ENCODE results near the gene CHRNA4.

CHRNA4 gene

GRCh38 chr20:63406617-63407245, 45.6 kb upstream of the CHRNA4 start:
- TF ChIP-seq CTCF (IDR thresholded peaks at IDR 0.05; ENCODE audit: insufficient read depth, low read length, poor library complexity, severe bottlenecking), result no peak
- no peaks in the 10 kb centered on the region for H3K27me3 ChIP-seq (replicated peaks; ENCODE audit: control insufficient read depth, insufficient read depth, low read length)
- no peak overlapping the region for H3K4me3 ChIP-seq (replicated peaks; ENCODE audit: low read depth, low read length)
- no peak for DNase-seq (ENCODE audit: extremely low read depth, insufficient read length)
- no peaks in the 10 kb centered on the region for H3K36me3 ChIP-seq (ENCODE audit: control insufficient read depth, insufficient read depth, low read length)

- Histone ChIP-seq H3K36me3 (ENCODE audit: control insufficient read depth, insufficient read depth, low read length) (no peaks in the 10 kb centered on the region), H3K27me3 (replicated peaks; ENCODE audit: control insufficient read depth, insufficient read depth, low read length) (no peaks in the 10 kb centered on the region), H3K4me3 (replicated peaks; ENCODE audit: low read depth, low read length) (no peak overlapping the region)
- TF ChIP-seq CTCF (IDR thresholded peaks at IDR 0.05; ENCODE audit: insufficient read depth, low read length, poor library complexity, severe bottlenecking), result no peak
- no peak for DNase-seq (ENCODE audit: extremely low read depth, insufficient read length)
Observed at GRCh38 chr20:63406011-63406410, 44.9 kb upstream of the CHRNA4 start.

GRCh38 chr20:63405102-63405730, 44.1 kb upstream of the CHRNA4 start:
- Histone ChIP-seq H3K36me3 (ENCODE audit: control insufficient read depth, insufficient read depth, low read length) (no peaks in the 10 kb centered on the region), H3K4me3 (replicated peaks; ENCODE audit: low read depth, low read length) (no peak overlapping the region), H3K27me3 (replicated peaks; ENCODE audit: control insufficient read depth, insufficient read depth, low read length) (no peaks in the 10 kb centered on the region)
- DNase-seq (ENCODE audit: extremely low read depth, insufficient read length), result no peak
- no peak for TF ChIP-seq CTCF (IDR thresholded peaks at IDR 0.05; ENCODE audit: insufficient read depth, low read length, poor library complexity, severe bottlenecking)

GRCh38 chr20:63404129-63405085, 43.3 kb upstream of the CHRNA4 start:
- no peaks in the 10 kb centered on the region for H3K27me3 ChIP-seq (replicated peaks; ENCODE audit: control insufficient read depth, insufficient read depth, low read length)
- TF ChIP-seq CTCF (IDR thresholded peaks at IDR 0.05; ENCODE audit: insufficient read depth, low read length, poor library complexity, severe bottlenecking), result no peak
- no peaks in the 10 kb centered on the region for H3K36me3 ChIP-seq (ENCODE audit: control insufficient read depth, insufficient read depth, low read length)
- no peak overlapping the region for H3K4me3 ChIP-seq (replicated peaks; ENCODE audit: low read depth, low read length)
- DNase-seq (ENCODE audit: extremely low read depth, insufficient read length), result no peak

GRCh38 chr20:63403403-63404105, 42.4 kb upstream of the CHRNA4 start:
- no peak overlapping the region for H3K4me3 ChIP-seq (replicated peaks; ENCODE audit: low read depth, low read length)
- DNase-seq (ENCODE audit: extremely low read depth, insufficient read length), result no peak
- H3K36me3 ChIP-seq (ENCODE audit: control insufficient read depth, insufficient read depth, low read length), result no peaks in the 10 kb centered on the region
- H3K27me3 ChIP-seq (replicated peaks; ENCODE audit: control insufficient read depth, insufficient read depth, low read length), result no peaks in the 10 kb centered on the region
- no peak for TF ChIP-seq CTCF (IDR thresholded peaks at IDR 0.05; ENCODE audit: insufficient read depth, low read length, poor library complexity, severe bottlenecking)
